GM23338 (cell line): ENCODE results near the gene CBLIF. TPM values are rescaled to one million over a fixed set of nuclear protein-coding genes. Genes with fewer than 3 reads are reported as not detected.

Source experiments
- ATAC-seq: fragments of 200-7000 bp; cut with Tn5 transposase; 3 replicates; pipeline ENCODE4 v1.9.1; 2020
- DNase-seq: peaks from one replicate; pipeline ENCODE4 v3.0.0-alpha.2; 2015; ENCODE audit warnings: low spot score
- H2AFZ ChIP-seq: fragments of 200-600 bp; sonication (generic); 2 replicates; pipeline ENCODE4 v1.8.0; 2016; ENCODE audit warnings: antibody characterized with exemption, mild to moderate bottlenecking, moderate library complexity
- H3F3A ChIP-seq: fragments of 200-600 bp; sonication (generic); replicated peaks from 2 replicates; pipeline ENCODE4 v1.8.0; 2017; ENCODE audit warnings: antibody characterized with exemption, mixed run types, low read depth
- H3K27ac ChIP-seq: fragments of 200-600 bp; sonication (generic); 2 replicates; pipeline ENCODE4 v1.6.1; 2016; ENCODE audit warnings: low read depth
- H3K27me3 ChIP-seq: fragments of 200-600 bp; sonication (generic); 2 replicates; pipeline ENCODE4 v1.8.0; 2016; ENCODE audit warnings: mild to moderate bottlenecking, mixed run types, moderate library complexity; ENCODE audit not compliant: insufficient read depth
- H3K36me3 ChIP-seq: fragments of 200-600 bp; sonication (generic); 2 replicates; pipeline ENCODE4 v1.8.0; 2016; ENCODE audit warnings: mild to moderate bottlenecking; ENCODE audit not compliant: insufficient read depth
- H3K4me1 ChIP-seq: fragments of 200-600 bp; sonication (generic); 2 replicates; pipeline ENCODE4 v1.8.0; 2016; ENCODE audit warnings: mild to moderate bottlenecking, moderate library complexity; ENCODE audit not compliant: insufficient read depth
- H3K4me2 ChIP-seq: fragments of 200-600 bp; sonication (generic); 2 replicates; pipeline ENCODE4 v1.7.1; 2017; ENCODE audit warnings: mixed run types
- H3K4me3 ChIP-seq: fragments of 200-600 bp; sonication (generic); 2 replicates; pipeline ENCODE4 v1.6.1; 2016; ENCODE audit warnings: mixed run types
- H3K79me2 ChIP-seq: fragments of 200-600 bp; sonication (generic); replicated peaks from 2 replicates; pipeline ENCODE4 v1.8.0; 2017; ENCODE audit warnings: mild to moderate bottlenecking; ENCODE audit not compliant: insufficient read depth
- H3K9me2 ChIP-seq: fragments of 200-600 bp; sonication (generic); 2 replicates; pipeline ENCODE4 v1.8.0; 2017; ENCODE audit not compliant: insufficient read depth
- H4K20me1 ChIP-seq: fragments of 200-600 bp; sonication (generic); replicated peaks from 2 replicates; pipeline ENCODE4 v1.8.0; 2017; ENCODE audit warnings: mild to moderate bottlenecking; ENCODE audit not compliant: insufficient read depth
- H3K27ac Mint-ChIP-seq: 2 replicates; pipeline ENCODE4 v1.8.0; 2020; ENCODE audit warnings: inconsistent platforms, mild to moderate bottlenecking, moderate library complexity, mixed read lengths
- H3K27me3 Mint-ChIP-seq: 3 replicates; pipeline ENCODE4 v1.8.0; 2022; ENCODE audit warnings: low read depth, mild to moderate bottlenecking, moderate library complexity, mixed read lengths, inconsistent platforms; ENCODE audit not compliant: insufficient read depth, poor library complexity
- H3K36me3 Mint-ChIP-seq: 3 replicates; pipeline ENCODE4 v1.8.0; 2021; ENCODE audit warnings: low read depth, mild to moderate bottlenecking, inconsistent platforms, moderate library complexity, mixed read lengths
- H3K4me1 Mint-ChIP-seq: 3 replicates; pipeline ENCODE4 v1.8.0; 2020; ENCODE audit warnings: mild to moderate bottlenecking, inconsistent platforms, mixed read lengths
- H3K4me3 Mint-ChIP-seq: 3 replicates; pipeline ENCODE4 v1.8.0; 2021; ENCODE audit warnings: moderate library complexity, mild to moderate bottlenecking, inconsistent platforms, mixed read lengths
- H3K9me3 Mint-ChIP-seq: 3 replicates; pipeline ENCODE4 v1.8.0; 2020; ENCODE audit warnings: moderate library complexity, mild to moderate bottlenecking, inconsistent platforms, mixed read lengths
- CREB1 ChIP-seq: fragments of 250-450 bp; sonication (Bioruptor Pico); IDR thresholded peaks from 2 replicates; pipeline ENCODE4 v1.5.0; 2020; ENCODE audit warnings: low read depth, mild to moderate bottlenecking, moderate library complexity
- CTCF ChIP-seq, 2 experiments: fragments of 200-600 bp in 1 of 2; sonication (generic) in 1 of 2; conservative IDR thresholded peaks; 2 replicates each; pipeline versions ENCODE4 v1.5.1 to v1.6.1; 2016 to 2017; ENCODE audit warnings: antibody characterized with exemption in 2 of 2, low read depth in 2 of 2, mild to moderate bottlenecking in 2 of 2, moderate library complexity in 1 of 2
- EZH2phosphoT487 ChIP-seq: fragments of 200-600 bp; sonication (generic); IDR thresholded peaks from one replicate; pipeline ENCODE4 v1.8.1; 2018; ENCODE audit warnings: antibody characterized with exemption; ENCODE audit not compliant: unreplicated experiment
- JUNB ChIP-seq: IDR thresholded peaks from one replicate; pipeline ENCODE4 v1.6.1; 2016; ENCODE audit warnings: antibody characterized with exemption; ENCODE audit not compliant: unreplicated experiment
- POLR2AphosphoS5 ChIP-seq: IDR thresholded peaks from 2 replicates; pipeline ENCODE4 v1.6.1; 2016; ENCODE audit warnings: antibody characterized with exemption, low read depth
- ZNF114 ChIP-seq: fragments of 250-450 bp; sonication (Bioruptor Pico); IDR thresholded peaks from 2 replicates; pipeline ENCODE4 v1.5.0; 2020; ENCODE audit warnings: mild to moderate bottlenecking, moderate library complexity
- ZNF331 ChIP-seq: fragments of 250-450 bp; sonication (Bioruptor Pico); IDR thresholded peaks from 2 replicates; pipeline ENCODE4 v1.5.0; 2020; ENCODE audit warnings: low read depth, mild to moderate bottlenecking, moderate library complexity
- polyA plus RNA-seq: library from polyadenylated mRNA; unstranded; fragments of >200 nt; fragmentation: Nextera tagmentation; extraction: Ambion mirVana; gene quantifications from 2 replicates; pipeline ENCODE4 v1.2.1, GENCODE V29; 2016
- total RNA-seq: library from RNA; depleted of rRNA; stranded (reverse); fragments of >200 nt; shearing (Covaris generic); gene quantifications from 2 replicates; pipeline ENCODE4 v1.2.3, GENCODE V29; 2014
- TF ChIP-seq, protein P1 (sequence below): IDR thresholded peaks from 2 replicates; pipeline ENCODE4 v1.6.1; 2016; ENCODE audit warnings: antibody characterized with exemption
- TF ChIP-seq, protein P2 (sequence below): IDR thresholded peaks from one replicate; pipeline ENCODE4 v1.6.1; 2018; ENCODE audit warnings: antibody characterized with exemption; ENCODE audit not compliant: unreplicated experiment

CBLIF gene
- total and polyA plus RNA-seq, 2 experiments from 2014 or later, result not detected

- peaks cover 1% of the 10 kb centered on the region for H3K27me3 Mint-ChIP-seq
- no peaks in the 10 kb centered on the region for H4K20me1 ChIP-seq
- no peak overlapping the region for H3K4me2 ChIP-seq
- no peaks in the 10 kb centered on the region for H3K9me3 Mint-ChIP-seq
- no peaks in the 10 kb centered on the region for H3K79me2 ChIP-seq
- DNase-seq (no peak), ATAC-seq (no peak)
- no peaks in the 10 kb centered on the region for H3K9me2 ChIP-seq
- TF ChIP-seq, protein P1, sequence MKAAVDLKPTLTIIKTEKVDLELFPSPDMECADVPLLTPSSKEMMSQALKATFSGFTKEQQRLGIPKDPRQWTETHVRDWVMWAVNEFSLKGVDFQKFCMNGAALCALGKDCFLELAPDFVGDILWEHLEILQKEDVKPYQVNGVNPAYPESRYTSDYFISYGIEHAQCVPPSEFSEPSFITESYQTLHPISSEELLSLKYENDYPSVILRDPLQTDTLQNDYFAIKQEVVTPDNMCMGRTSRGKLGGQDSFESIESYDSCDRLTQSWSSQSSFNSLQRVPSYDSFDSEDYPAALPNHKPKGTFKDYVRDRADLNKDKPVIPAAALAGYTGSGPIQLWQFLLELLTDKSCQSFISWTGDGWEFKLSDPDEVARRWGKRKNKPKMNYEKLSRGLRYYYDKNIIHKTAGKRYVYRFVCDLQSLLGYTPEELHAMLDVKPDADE, result no peak
- TF ChIP-seq ZNF114 (CRISPR knock-in tag) (no peak), ZNF331 (CRISPR knock-in tag) (no peak), JUNB (no peak), CTCF (conservative IDR thresholded peaks at IDR 0.05; ENCODE audit: low read depth in 2 of 2) (no peak), POLR2AphosphoS5 (no peak), CREB1 (CRISPR knock-in tag) (no peak)
- TF ChIP-seq, protein P2, sequence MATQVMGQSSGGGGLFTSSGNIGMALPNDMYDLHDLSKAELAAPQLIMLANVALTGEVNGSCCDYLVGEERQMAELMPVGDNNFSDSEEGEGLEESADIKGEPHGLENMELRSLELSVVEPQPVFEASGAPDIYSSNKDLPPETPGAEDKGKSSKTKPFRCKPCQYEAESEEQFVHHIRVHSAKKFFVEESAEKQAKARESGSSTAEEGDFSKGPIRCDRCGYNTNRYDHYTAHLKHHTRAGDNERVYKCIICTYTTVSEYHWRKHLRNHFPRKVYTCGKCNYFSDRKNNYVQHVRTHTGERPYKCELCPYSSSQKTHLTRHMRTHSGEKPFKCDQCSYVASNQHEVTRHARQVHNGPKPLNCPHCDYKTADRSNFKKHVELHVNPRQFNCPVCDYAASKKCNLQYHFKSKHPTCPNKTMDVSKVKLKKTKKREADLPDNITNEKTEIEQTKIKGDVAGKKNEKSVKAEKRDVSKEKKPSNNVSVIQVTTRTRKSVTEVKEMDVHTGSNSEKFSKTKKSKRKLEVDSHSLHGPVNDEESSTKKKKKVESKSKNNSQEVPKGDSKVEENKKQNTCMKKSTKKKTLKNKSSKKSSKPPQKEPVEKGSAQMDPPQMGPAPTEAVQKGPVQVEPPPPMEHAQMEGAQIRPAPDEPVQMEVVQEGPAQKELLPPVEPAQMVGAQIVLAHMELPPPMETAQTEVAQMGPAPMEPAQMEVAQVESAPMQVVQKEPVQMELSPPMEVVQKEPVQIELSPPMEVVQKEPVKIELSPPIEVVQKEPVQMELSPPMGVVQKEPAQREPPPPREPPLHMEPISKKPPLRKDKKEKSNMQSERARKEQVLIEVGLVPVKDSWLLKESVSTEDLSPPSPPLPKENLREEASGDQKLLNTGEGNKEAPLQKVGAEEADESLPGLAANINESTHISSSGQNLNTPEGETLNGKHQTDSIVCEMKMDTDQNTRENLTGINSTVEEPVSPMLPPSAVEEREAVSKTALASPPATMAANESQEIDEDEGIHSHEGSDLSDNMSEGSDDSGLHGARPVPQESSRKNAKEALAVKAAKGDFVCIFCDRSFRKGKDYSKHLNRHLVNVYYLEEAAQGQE, result no peak
- H3K4me1 ChIP-seq, result no peaks in the 10 kb centered on the region
- no peak overlapping the region for H3K4me3 Mint-ChIP-seq
- no peak overlapping the region for H3K27ac Mint-ChIP-seq
- no peaks in the 10 kb centered on the region for H3K36me3 Mint-ChIP-seq
- H3K27me3 ChIP-seq, result no peaks in the 10 kb centered on the region
- no peaks in the 10 kb centered on the region for H3K4me1 Mint-ChIP-seq
- no peaks in the 10 kb centered on the region for H3K36me3 ChIP-seq
- no peak overlapping the region for H3K27ac ChIP-seq
- H3K4me3 ChIP-seq, result no peak overlapping the region
- no peak overlapping the region; the same call in 1 of the 2 replicates for H2AFZ ChIP-seq
- no peaks in the 10 kb centered on the region for H3F3A ChIP-seq
These were observed 15.9 kb downstream of the CBLIF start for GRCh38 chr11:59829358-59829757.

GRCh38 chr11:59822989-59823566 lies 22.2 kb downstream of the CBLIF start:
- H4K20me1 ChIP-seq, result no peaks in the 10 kb centered on the region
- no peaks in the 10 kb centered on the region for H3K79me2 ChIP-seq
- H3K27me3 Mint-ChIP-seq, result peaks cover 2% of the 10 kb centered on the region
- H3K9me2 ChIP-seq, result no peaks in the 10 kb centered on the region
- no peak overlapping the region for H3K27ac Mint-ChIP-seq
- no peak overlapping the region for H3K4me2 ChIP-seq
- no peaks in the 10 kb centered on the region; the same call in 2 of the 3 replicates for H3K9me3 Mint-ChIP-seq
- no peak overlapping the region for H3K27ac ChIP-seq
- H3K4me3 ChIP-seq, result no peak overlapping the region
- no peak overlapping the region for H2AFZ ChIP-seq
- H3F3A ChIP-seq, result no peaks in the 10 kb centered on the region
- no peaks in the 10 kb centered on the region for H3K36me3 ChIP-seq
- DNase-seq, result peak; percentile 70
- H3K4me3 Mint-ChIP-seq, result no peak overlapping the region
- H3K27me3 ChIP-seq, result no peaks in the 10 kb centered on the region
- peaks cover 5% of the 10 kb centered on the region for H3K4me1 ChIP-seq
- H3K4me1 Mint-ChIP-seq, result peaks cover 19% of the 10 kb centered on the region; the same call in 2 of the 3 replicates
- H3K36me3 Mint-ChIP-seq, result no peaks in the 10 kb centered on the region
- ATAC-seq, result peak; percentile 72
- TF ChIP-seq, protein P2, result no peak
- no peak for TF ChIP-seq ZNF331 (CRISPR knock-in tag)
- no peak for TF ChIP-seq ZNF114 (CRISPR knock-in tag)
- TF ChIP-seq JUNB, result no peak
- no peak for TF ChIP-seq EZH2phosphoT487
- peak; percentile 70 to 75 for TF ChIP-seq CTCF (conservative IDR thresholded peaks at IDR 0.05; ENCODE audit: low read depth in 2 of 2)
